Thyroid gland (tissue), 4 donors: ENCODE data around the gene IL24.

Experiments
- POLR2A ChIP-seq, 2 donors: fragments of 450-650 bp; IDR thresholded peaks; one replicate each; pipeline ENCODE4 v1.6.1; 2017; ENCODE audit warnings: antibody characterized with exemption in 2 of 2, mild to moderate bottlenecking in 2 of 2, moderate library complexity in 1 of 2
- TF ChIP-seq, protein P1 (sequence below), 6 experiments: fragments of 200-600 bp in 3 of 6; fragments of 450-650 bp in 3 of 6; sonication (generic) in 3 of 6; IDR thresholded peaks; one replicate each; pipeline ENCODE4 v1.5.1; 2016 to 2019; ENCODE audit warnings: antibody characterized with exemption in 6 of 6, mild to moderate bottlenecking in 2 of 6, inconsistent platforms in 1 of 6, moderate library complexity in 1 of 6

DNA sequence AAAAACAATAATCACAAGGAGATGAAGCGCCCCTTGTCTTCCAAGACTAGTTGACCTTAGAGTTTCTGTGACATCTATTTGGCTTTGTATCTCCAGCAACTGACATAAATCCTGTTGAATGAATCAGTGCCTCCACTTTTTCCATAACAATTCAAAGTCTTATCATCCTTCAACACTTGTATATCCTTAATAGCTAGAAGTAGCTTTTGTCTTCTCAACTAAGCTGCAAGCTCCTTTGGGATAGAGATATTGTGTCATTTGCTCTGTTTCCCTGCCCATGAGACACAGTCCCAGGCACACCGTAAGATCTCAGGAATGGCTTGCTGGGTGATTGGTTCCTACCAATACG is 43.3 kb downstream of the IL24 start:
- TF ChIP-seq, protein P1, sequence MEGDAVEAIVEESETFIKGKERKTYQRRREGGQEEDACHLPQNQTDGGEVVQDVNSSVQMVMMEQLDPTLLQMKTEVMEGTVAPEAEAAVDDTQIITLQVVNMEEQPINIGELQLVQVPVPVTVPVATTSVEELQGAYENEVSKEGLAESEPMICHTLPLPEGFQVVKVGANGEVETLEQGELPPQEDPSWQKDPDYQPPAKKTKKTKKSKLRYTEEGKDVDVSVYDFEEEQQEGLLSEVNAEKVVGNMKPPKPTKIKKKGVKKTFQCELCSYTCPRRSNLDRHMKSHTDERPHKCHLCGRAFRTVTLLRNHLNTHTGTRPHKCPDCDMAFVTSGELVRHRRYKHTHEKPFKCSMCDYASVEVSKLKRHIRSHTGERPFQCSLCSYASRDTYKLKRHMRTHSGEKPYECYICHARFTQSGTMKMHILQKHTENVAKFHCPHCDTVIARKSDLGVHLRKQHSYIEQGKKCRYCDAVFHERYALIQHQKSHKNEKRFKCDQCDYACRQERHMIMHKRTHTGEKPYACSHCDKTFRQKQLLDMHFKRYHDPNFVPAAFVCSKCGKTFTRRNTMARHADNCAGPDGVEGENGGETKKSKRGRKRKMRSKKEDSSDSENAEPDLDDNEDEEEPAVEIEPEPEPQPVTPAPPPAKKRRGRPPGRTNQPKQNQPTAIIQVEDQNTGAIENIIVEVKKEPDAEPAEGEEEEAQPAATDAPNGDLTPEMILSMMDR (IDR thresholded peaks at IDR 0.05): no peak
- no peak for TF ChIP-seq POLR2A (IDR thresholded peaks at IDR 0.05)
